GM19240 (cell line): ENCODE data around the gene RABEP2.
"Not testable (repeated sequence)": the region's sequence is repeated elsewhere in the genome, so short reads cannot be mapped to it uniquely, and the experiment has no call there.

Source experiments
- DNase-seq: peaks from one replicate; pipeline ENCODE4 v3.0.0; 2011; ENCODE audit warnings: low spot score; ENCODE audit not compliant: insufficient read length

RABEP2 gene

GRCh38 chr16:28932339-28933141, 7.5 kb upstream of the RABEP2 start:
- no peak for DNase-seq

- DNase-seq: no peak
Measured at GRCh38 chr16:28931801-28932225, 6.8 kb upstream of the RABEP2 start, which contains the start of gene CD19. Gene CD19, plus strand, starts transcription at chr16:28931971. Its CDS starts 30 bp downstream, at chr16:28932001.

GRCh38 chr16:28930652-28931051, 5.6 kb upstream of the RABEP2 start:
- DNase-seq: no peak

- no peak for DNase-seq
Measured at GRCh38 chr16:28930203-28930602, 5.2 kb upstream of the RABEP2 start.

GRCh38 chr16:28927815-28928214, 2.8 kb upstream of the RABEP2 start:
- no peak for DNase-seq

- not testable (repeated sequence) for DNase-seq
Measured at GRCh38 chr16:28926284-28926683, 1.2 kb upstream of the RABEP2 start.

GRCh38 chr16:28925386-28926228, 569 bp upstream of the RABEP2 start:
- no peak for DNase-seq

- no peak for DNase-seq
Measured at GRCh38 chr16:28924399-28924761, 658 bp downstream of the RABEP2 start.

- peak; percentile 60 for DNase-seq
Measured at GRCh38 chr16:28923652-28924398, 1.2 kb downstream of the RABEP2 start.

GRCh38 chr16:28923231-28923587, 1.8 kb downstream of the RABEP2 start:
- DNase-seq: no peak

GRCh38 chr16:28918698-28919097, 6.3 kb downstream of the RABEP2 start:
- no peak for DNase-seq

- DNase-seq: no peak
Measured at GRCh38 chr16:28917095-28917494, 7.9 kb downstream of the RABEP2 start.

- DNase-seq: no peak
Measured at GRCh38 chr16:28915181-28915580, 9.9 kb downstream of the RABEP2 start.

- DNase-seq: no peak
Measured at GRCh38 chr16:28913946-28914724, 10.9 kb downstream of the RABEP2 start.

GRCh38 chr16:28912558-28912957, 12.5 kb downstream of the RABEP2 start:
- no peak for DNase-seq

- DNase-seq: no peak
Measured at GRCh38 chr16:28910086-28911031, 14.7 kb downstream of the RABEP2 start.

GRCh38 chr16:28905800-28906372, 19.2 kb downstream of the RABEP2 start:
- no peak for DNase-seq

GRCh38 chr16:28905229-28905754, 19.7 kb downstream of the RABEP2 start:
- no peak for DNase-seq

GRCh38 chr16:28904828-28905227, 20.2 kb downstream of the RABEP2 start:
- DNase-seq: no peak
